Measurements from ENCODE around the gene NLRP1. TPM values are rescaled to one million over a fixed set of nuclear protein-coding genes. Genes with fewer than 3 reads are reported as not detected.

Gene NLRP1
- total RNA-seq, 2 experiments from 2014 or later = 26.0 to 28.2 TPM

GRCh38 chr17:5560361-5560988 is 23.8 kb downstream of the NLRP1 start:
- TF ChIP-seq, protein P1, sequence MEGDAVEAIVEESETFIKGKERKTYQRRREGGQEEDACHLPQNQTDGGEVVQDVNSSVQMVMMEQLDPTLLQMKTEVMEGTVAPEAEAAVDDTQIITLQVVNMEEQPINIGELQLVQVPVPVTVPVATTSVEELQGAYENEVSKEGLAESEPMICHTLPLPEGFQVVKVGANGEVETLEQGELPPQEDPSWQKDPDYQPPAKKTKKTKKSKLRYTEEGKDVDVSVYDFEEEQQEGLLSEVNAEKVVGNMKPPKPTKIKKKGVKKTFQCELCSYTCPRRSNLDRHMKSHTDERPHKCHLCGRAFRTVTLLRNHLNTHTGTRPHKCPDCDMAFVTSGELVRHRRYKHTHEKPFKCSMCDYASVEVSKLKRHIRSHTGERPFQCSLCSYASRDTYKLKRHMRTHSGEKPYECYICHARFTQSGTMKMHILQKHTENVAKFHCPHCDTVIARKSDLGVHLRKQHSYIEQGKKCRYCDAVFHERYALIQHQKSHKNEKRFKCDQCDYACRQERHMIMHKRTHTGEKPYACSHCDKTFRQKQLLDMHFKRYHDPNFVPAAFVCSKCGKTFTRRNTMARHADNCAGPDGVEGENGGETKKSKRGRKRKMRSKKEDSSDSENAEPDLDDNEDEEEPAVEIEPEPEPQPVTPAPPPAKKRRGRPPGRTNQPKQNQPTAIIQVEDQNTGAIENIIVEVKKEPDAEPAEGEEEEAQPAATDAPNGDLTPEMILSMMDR (IDR thresholded peaks at IDR 0.05) = no peak
- Mint-ChIP-seq H3K4me1 (ENCODE audit: low read depth) (peaks cover 26% of the 10 kb centered on the region), H3K27ac (no peak overlapping the region), H3K9me3 (no peaks in the 10 kb centered on the region), H3K36me3 (ENCODE audit: low read depth) (peaks cover 22% of the 10 kb centered on the region), H3K27me3 (no peaks in the 10 kb centered on the region), H3K4me3 (no peak overlapping the region)
- ChIA-PET CTCF (no interaction called here), POLR2A (no interaction called here)
- DNase-seq (no peak), ATAC-seq (no peak)
- intact Hi-C loops (cut with micrococcal nuclease) = no loop called here

DNA sequence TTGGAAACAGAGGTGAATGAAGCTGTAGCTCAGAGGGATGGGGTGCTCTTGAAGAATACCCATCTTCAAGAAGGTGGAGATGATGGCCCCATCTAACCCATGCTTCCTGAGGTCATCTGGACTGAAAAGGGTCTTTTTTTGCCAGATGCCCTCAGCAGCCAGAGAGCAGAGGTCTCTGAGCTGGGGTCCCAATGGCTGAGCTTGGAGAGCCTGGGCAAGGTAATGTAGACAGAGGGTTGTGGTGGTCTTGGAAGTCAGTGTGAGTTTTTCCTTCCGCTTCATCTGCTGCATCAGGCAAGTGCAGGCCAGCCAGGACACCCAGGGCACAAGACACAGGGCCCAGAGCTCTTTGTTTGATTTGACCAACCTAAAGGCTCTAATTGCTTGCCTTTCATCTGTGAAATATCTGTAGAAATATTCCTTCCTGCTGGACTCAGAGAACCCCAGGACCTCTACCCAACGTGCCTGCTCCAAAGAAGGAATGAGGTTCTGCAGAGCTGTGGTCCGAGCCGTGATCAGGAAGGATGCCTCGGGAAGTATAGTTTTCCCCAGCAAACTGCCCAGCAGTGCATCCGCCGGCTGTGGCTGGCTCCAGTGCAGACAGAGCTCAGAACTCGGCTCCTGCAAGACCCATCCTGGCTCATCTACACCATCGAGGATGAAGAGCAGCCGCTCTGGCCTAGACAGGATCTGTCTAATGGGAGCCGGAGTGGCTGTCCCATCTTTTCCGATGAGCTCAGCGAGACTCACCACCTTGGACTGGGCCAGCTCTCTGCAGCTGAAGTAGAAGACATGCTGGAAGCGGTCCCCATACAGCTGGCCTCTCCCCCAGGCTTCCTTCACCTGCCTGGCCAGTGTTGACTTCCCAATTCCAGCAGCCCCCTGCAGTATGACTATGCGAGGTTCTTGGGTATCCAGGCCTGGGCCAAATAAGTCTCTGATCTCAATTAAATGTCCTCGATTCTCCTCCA is 25.2 kb downstream of the NLRP1 start:
- Mint-ChIP-seq H3K27me3 (no peaks in the 10 kb centered on the region), H3K27ac (no peak overlapping the region), H3K4me3 (no peak overlapping the region), H3K4me1 (ENCODE audit: low read depth) (peaks cover 24% of the 10 kb centered on the region), H3K9me3 (no peaks in the 10 kb centered on the region), H3K36me3 (ENCODE audit: low read depth) (peaks cover 23% of the 10 kb centered on the region)
- ChIA-PET CTCF (interaction anchor here (1.0 kb wide), 1 partner anchor 34 kb away, joined by 3 read pairs; no protein-coding TSS in a partner anchor), POLR2A (interaction anchor here (0.6 kb wide), 1 partner anchor 115 kb away, joined by 3 read pairs; no protein-coding TSS in a partner anchor)
- ATAC-seq (no peak), DNase-seq (no peak)
- TF ChIP-seq, protein P1 (IDR thresholded peaks at IDR 0.05) = no peak
- intact Hi-C loops (cut with micrococcal nuclease) = no loop called here

DNA sequence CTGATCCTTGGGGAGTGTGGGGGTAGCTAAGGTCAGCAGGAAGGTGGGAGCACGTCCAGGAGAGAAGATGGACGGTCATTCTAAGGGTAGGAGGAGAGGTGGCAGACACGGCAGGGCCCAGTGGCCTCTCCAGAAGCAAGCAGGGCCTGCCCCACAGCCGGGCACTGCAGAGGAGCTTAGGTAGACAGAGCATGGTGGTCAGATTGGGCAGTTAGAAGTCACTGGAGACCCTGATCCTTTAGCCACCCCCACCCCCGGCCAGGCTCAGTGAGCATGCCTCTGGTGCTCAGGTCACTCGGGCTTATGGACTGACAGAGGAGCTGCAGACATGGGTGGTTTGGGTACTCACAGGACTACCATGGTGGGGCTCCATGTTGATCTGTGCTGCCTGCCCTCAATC is 26.3 kb downstream of the NLRP1 start:
- DNase-seq (no peak), ATAC-seq (no peak)
- TF ChIP-seq, protein P1 (IDR thresholded peaks at IDR 0.05) = no peak
- Mint-ChIP-seq H3K27ac (peak overlapping the region; percentile 3), H3K4me3 (no peak overlapping the region), H3K4me1 (ENCODE audit: low read depth) (peaks cover 16% of the 10 kb centered on the region), H3K36me3 (ENCODE audit: low read depth) (peaks cover 26% of the 10 kb centered on the region), H3K27me3 (no peaks in the 10 kb centered on the region), H3K9me3 (no peaks in the 10 kb centered on the region)
- ChIA-PET POLR2A (interaction anchor here (1.3 to 1.4 kb wide), 2 partner anchors 26 to 30 kb away, joined by 3 read pairs; no protein-coding TSS in a partner anchor), CTCF (interaction anchor here (1.0 kb wide), 1 partner anchor 35 kb away, joined by 3 read pairs; no protein-coding TSS in a partner anchor)
- intact Hi-C loops (cut with micrococcal nuclease) = no loop called here

GRCh38 chr17:5557485-5557884 is 26.8 kb downstream of the NLRP1 start:
- ChIA-PET POLR2A (interaction anchor here (1.3 to 1.4 kb wide), 2 partner anchors 26 to 29 kb away, joined by 3 read pairs; no protein-coding TSS in a partner anchor), CTCF (interaction anchor here (0.6 kb wide), 1 partner anchor 148 kb away, joined by 3 read pairs; no protein-coding TSS in a partner anchor)
- Mint-ChIP-seq H3K4me3 (no peak overlapping the region), H3K27me3 (no peaks in the 10 kb centered on the region), H3K4me1 (ENCODE audit: low read depth) (peaks cover 16% of the 10 kb centered on the region), H3K36me3 (ENCODE audit: low read depth) (peaks cover 29% of the 10 kb centered on the region), H3K27ac (peak overlapping the region; percentile 3), H3K9me3 (no peaks in the 10 kb centered on the region)
- no peak for DNase-seq
- TF ChIP-seq, protein P1 (IDR thresholded peaks at IDR 0.05) = no peak
- intact Hi-C loops (cut with micrococcal nuclease) = no loop called here
- ATAC-seq = no peak

Data from activated CD8-positive, alpha-beta T cell treated with anti-CD3 and anti-CD28 coated beads for 36 hours (primary cell).